NB4 (cell line): ENCODE results near the gene PIP4K2A.
"Not testable (repeated sequence)": the region's sequence is repeated elsewhere in the genome, so short reads cannot be mapped to it uniquely, and the experiment has no call there.

ENCODE experiments used
- DNase-seq: peaks from one replicate; pipeline ENCODE4 v3.0.0; 2010; ENCODE audit warnings: low read depth
- H3K4me3 ChIP-seq: one replicate; pipeline ENCODE4 v1.5.1; 2011; ENCODE audit warnings: mild to moderate bottlenecking, low read depth, low read length, moderate library complexity
- MYC ChIP-seq: IDR thresholded peaks from 2 replicates; pipeline ENCODE4 v1.6.1; 2011; ENCODE audit warnings: low read depth, low read length
- POLR2A ChIP-seq: IDR thresholded peaks from 2 replicates; pipeline ENCODE4 v1.6.1; 2011; ENCODE audit warnings: mild to moderate bottlenecking; ENCODE audit not compliant: insufficient read length; ENCODE audit errors: extremely low read depth
- TF ChIP-seq, protein P1 (sequence below): IDR thresholded peaks from one replicate; pipeline ENCODE4 v1.5.1; 2012; ENCODE audit warnings: low read depth, low read length
- TF ChIP-seq, protein P2 (sequence below): IDR thresholded peaks from 2 replicates; pipeline ENCODE4 v1.6.1; 2011; ENCODE audit warnings: low read depth, low read length

Gene PIP4K2A

DNA sequence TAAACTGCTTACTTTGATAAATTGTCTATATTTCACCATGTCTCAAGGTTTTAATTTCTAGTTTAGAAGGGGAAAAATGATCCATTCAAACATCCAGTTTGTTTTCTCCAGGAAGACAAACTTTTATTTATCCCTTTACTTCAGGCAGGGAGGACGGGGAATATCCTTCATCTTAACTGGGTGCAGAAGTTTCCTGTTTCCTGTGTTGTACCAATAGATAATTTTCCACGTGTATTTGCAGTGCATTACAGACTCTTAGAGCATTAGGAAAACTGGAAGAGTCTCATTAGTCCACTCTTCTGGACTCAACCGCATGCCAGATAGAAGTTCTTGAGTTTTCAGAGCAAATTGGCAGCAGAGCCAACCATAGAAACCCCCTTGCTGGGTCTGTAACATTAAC is 39.4 kb upstream of the PIP4K2A start:
- DNase-seq: no peak
- no peak overlapping the region for H3K4me3 ChIP-seq
- TF ChIP-seq, protein P1, sequence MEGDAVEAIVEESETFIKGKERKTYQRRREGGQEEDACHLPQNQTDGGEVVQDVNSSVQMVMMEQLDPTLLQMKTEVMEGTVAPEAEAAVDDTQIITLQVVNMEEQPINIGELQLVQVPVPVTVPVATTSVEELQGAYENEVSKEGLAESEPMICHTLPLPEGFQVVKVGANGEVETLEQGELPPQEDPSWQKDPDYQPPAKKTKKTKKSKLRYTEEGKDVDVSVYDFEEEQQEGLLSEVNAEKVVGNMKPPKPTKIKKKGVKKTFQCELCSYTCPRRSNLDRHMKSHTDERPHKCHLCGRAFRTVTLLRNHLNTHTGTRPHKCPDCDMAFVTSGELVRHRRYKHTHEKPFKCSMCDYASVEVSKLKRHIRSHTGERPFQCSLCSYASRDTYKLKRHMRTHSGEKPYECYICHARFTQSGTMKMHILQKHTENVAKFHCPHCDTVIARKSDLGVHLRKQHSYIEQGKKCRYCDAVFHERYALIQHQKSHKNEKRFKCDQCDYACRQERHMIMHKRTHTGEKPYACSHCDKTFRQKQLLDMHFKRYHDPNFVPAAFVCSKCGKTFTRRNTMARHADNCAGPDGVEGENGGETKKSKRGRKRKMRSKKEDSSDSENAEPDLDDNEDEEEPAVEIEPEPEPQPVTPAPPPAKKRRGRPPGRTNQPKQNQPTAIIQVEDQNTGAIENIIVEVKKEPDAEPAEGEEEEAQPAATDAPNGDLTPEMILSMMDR: no peak
- TF ChIP-seq, protein P2, sequence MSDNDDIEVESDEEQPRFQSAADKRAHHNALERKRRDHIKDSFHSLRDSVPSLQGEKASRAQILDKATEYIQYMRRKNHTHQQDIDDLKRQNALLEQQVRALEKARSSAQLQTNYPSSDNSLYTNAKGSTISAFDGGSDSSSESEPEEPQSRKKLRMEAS: no peak
- TF ChIP-seq POLR2A: no peak
- TF ChIP-seq MYC: no peak

DNA sequence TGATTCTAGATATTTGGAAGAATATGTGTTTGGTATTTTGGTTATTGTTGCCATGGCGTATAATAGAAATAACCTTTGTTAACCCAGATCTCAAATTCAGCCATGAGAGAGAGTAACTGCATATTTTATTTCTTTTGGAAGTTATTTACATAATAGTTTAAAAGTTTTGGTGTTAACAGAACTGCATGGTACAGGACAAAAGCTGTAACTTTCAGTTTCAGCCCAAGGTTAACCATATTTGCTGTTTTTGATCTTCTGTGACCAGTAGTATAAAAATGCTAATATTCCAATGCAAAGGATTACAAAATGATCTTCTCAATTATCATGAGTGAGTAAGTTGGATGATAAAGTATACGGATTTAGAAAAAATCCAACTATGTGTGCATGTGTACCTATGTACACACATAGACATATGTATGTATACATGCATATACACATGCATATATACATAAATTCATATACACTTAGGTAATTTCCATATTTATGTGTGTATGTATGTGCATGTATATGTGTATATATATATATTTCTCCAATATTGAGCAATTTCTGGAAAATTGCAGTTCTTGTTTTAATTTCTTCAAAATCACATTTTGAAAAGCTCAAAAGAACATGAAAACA is 38.0 kb upstream of the PIP4K2A start:
- H3K4me3 ChIP-seq: no peak overlapping the region
- DNase-seq: no peak
- TF ChIP-seq MYC (no peak), POLR2A (no peak)
- TF ChIP-seq, protein P2: no peak
- TF ChIP-seq, protein P1: no peak

DNA sequence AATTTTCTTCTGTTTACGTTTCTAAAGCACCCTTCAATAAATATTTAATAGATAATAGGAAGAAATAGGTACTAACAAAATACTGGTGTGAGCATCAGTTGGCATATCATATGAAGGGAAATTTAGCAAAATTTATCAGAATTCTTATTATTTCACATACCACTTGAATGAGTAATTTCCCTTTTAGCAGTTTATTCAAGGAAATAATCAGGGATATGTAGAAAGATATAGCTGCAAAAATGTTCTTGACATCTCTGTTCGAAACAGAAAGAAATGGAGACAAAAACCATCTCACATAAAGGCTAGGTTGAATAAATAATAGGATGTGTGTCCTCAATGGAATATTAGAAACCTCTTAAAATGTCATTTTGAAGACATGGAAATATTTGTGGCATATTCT is 35.8 kb upstream of the PIP4K2A start:
- H3K4me3 ChIP-seq: no peak overlapping the region
- DNase-seq: no peak
- TF ChIP-seq POLR2A (no peak), MYC (no peak)
- TF ChIP-seq, protein P2: no peak
- TF ChIP-seq, protein P1: no peak

DNA sequence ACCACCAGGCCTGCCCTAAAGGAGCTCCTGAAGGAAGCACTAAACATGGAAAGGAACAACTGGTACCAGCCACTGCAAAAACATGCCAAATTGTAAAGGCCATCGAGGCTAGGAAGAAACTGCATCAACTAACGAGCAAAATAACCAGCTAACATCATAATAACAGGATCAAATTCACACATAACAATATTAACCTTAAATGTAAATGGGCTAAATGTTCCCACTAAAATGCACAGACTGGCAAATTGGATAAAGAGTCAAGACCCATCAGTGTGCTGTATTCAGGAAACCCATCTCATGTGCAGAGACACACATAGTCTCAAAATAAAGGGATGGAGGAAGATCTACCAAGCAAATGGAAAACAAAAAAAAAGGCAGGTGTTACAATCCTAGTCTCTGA is 30.5 kb upstream of the PIP4K2A start:
- H3K4me3 ChIP-seq, DNase-seq: not testable (repeated sequence)

DNA sequence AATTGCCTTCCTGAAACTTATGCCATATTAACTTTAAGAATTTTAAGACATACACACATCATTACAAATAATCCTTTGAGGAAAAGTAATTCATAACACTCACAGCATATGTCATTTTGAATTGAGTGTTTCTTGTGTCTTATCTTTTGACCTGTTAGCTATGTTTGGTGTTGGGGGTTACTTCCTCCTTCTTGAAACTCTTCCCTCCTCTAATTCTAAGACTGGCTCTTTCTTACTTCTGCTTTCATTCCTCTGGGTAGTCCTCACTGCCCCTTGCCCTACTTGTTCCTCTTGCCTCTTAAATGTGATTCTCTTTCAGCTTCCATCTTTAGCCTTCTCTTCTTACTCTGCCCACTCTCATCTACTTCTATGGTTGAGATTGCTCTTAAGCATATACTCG is 28.3 kb upstream of the PIP4K2A start:
- no peak overlapping the region for H3K4me3 ChIP-seq
- no peak for TF ChIP-seq MYC
- DNase-seq: peak; percentile 70

DNA sequence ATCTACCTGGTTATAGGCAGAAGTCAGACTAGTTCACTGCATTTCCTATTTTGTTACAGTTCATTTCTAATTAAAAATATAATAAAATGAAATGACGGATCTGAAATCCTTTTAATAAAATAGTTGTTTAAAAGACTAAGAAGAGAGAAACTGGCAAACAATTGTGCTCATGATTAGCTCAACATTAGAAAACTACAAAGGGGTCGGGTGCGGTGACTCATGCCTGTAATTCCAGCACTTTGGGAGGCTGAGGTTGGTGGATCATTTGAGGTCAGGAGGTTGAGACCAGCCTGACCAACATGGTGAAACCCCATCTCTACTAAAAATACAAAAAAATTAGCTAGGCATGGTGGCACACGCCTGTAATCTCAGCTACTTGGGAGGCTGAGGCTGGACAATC is 27.3 kb upstream of the PIP4K2A start:
- H3K4me3 ChIP-seq, DNase-seq: not testable (repeated sequence)

DNA sequence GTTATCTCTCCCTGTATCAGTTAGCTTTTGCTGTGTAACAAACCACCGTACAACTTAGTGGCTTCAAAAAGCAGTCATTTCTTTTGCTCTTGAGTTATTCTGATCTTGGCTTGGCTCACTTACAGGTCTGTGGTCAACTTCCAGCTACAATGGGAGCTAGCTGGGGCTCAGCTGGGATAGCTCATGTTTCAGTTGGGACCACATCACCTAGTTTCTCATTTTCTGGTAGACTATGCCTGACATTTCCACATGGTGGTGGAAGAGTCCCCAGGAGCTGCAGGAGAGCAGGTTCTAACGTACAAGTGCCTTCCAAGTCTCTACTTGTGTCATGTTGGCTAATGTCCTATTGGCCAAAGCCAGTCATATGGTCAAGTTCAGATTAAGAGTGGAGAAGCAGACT is 25.8 kb upstream of the PIP4K2A start:
- DNase-seq: no peak
- TF ChIP-seq, protein P1: no peak
- TF ChIP-seq POLR2A: no peak
- TF ChIP-seq MYC: no peak
- TF ChIP-seq, protein P2: no peak
- H3K4me3 ChIP-seq: no peak overlapping the region

DNA sequence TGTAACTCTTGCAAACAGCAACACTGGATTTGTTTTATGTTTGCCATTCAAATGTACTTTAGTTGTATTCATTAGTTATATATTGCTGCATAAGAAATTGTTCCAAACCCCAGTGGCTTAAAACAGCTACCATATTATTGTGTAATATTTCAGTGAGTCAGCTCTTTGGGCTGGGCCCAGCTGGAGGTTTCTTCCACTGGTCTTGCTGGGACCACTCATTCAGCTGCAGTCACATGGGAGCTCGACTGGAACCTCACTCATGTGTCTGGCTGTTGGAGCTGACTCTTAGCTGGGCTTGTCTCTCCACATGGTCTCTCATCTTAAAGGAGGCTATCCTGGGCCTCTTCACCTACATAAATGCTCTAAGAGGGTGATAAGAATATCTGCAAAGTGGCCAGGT is 23.2 kb upstream of the PIP4K2A start:
- H3K4me3 ChIP-seq: no peak overlapping the region
- peak; percentile 52 for DNase-seq
- TF ChIP-seq POLR2A (no peak), MYC (no peak)
- TF ChIP-seq, protein P1: no peak
- TF ChIP-seq, protein P2: no peak
